Prostate gland (tissue), 2 donors: ENCODE data around the gene ALDH9A1. TPM values are rescaled to one million over a fixed set of nuclear protein-coding genes. Genes with fewer than 3 reads are reported as not detected.

Experiments
- DNase-seq: peaks from one replicate; pipeline ENCODE4 v3.0.0-alpha.2; 2019; ENCODE audit warnings: low spot score
- H3K27ac ChIP-seq, 2 donors: fragments of 200-600 bp; sonication (generic); 2 replicates each; pipeline ENCODE4 v1.5.1; 2017 to 2019
- H3K27me3 ChIP-seq: fragments of 200-600 bp; sonication (generic); replicated peaks from 2 replicates; pipeline ENCODE4 v1.5.1; 2019; ENCODE audit not compliant: insufficient read depth
- H3K36me3 ChIP-seq, 2 donors: fragments of 200-600 bp; sonication (generic); 1 replicate in 1 of 2; 2 replicates in 1 of 2; pipeline versions ENCODE4 v1.5.1 to v1.8.1; 2017 to 2019
- H3K4me1 ChIP-seq: fragments of 200-600 bp; sonication (generic); replicated peaks from 2 replicates; pipeline ENCODE4 v1.5.1; 2019
- H3K4me3 ChIP-seq, 2 donors: fragments of 200-600 bp; sonication (generic); 2 replicates each; pipeline ENCODE4 v1.5.1; 2017 to 2019
- H3K9me3 ChIP-seq: fragments of 200-600 bp; sonication (generic); 2 replicates; pipeline ENCODE4 v1.5.1; 2017
- POLR2A ChIP-seq: fragments of 450-650 bp; IDR thresholded peaks from one replicate; pipeline ENCODE4 v1.6.1; 2016; ENCODE audit warnings: antibody characterized with exemption, mild to moderate bottlenecking
- POLR2AphosphoS5 ChIP-seq: sonication (generic); formaldehyde crosslinking; IDR thresholded peaks from one replicate; pipeline ENCODE4 v1.6.1; 2017; ENCODE audit warnings: antibody characterized with exemption
- WGBS: methylation state at CpG from one replicate; pipeline ENCODE4 v1.1.5; 2018; 5-methylcytosine and 5-hydroxymethylcytosine counted together
- intact Hi-C: fragments of 100-400 bp; cut with DNase I; formaldehyde crosslinking; loops from one replicate; pipeline ENCODE4 v1.14.2; 2022
- total RNA-seq, 2 donors: library from RNA; depleted of rRNA; stranded (reverse); fragments of >200 nt; gene quantifications; one replicate each; pipeline ENCODE4 v1.1.0, GENCODE V29; 2016
- TF ChIP-seq, protein P1 (sequence below), 4 experiments: fragments of 200-600 bp in 2 of 4; fragments of 450-650 bp in 2 of 4; sonication (generic) in 2 of 4; IDR thresholded peaks; 1 replicate in 3 of 4; 2 replicates in 1 of 4; pipeline ENCODE4 v1.5.1; 2016 to 2019; ENCODE audit warnings: antibody characterized with exemption in 4 of 4, mild to moderate bottlenecking in 2 of 4, moderate library complexity in 2 of 4

Gene ALDH9A1
- total RNA-seq, 2 donors from 2014 or later, result 172 to 206 TPM

DNA sequence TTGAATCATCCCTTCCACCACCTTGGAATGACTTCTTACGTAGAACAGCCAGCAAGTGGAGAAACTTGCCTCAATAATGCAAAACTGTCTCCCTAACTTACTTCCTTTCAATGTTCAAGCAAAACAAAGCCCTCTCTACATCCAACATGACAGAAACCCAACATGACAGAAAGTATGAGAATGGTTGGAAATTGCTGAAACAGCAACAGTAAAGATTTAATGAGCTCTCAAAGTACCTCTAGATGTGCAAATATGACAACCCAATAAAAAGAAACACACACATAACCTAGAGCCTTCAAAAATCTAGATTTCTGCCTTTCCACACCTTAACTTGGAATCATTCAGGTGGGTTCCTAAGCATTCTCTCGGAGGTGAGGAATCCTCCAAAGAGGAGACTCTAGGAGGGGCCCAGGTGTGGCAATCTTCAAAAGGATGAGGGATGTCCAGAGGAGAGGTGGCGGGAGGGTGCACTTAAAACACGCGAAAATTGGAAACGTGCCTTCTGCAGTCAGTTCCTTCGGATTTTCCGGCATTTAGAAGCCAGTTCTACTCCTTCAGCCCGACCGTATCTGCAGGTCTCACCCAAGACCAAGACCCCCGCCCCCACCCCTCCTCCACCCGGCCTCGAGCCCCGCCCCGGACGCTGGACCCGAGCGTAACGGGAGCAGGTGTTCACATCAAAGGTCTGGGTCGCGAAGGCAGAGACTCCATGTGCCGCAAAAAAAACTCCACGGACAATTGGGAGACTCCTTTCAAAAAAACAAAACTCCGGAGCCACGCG lies 68.3 kb downstream of the ALDH9A1 start:
- 4% methylated on average over 26 of the region's 26 CpGs for WGBS
- no peaks in the 10 kb centered on the region for H3K36me3 ChIP-seq
- DNase-seq, result peak; percentile 5
- peak overlapping the region; percentile 63 to 77 for H3K4me3 ChIP-seq
- H3K27me3 ChIP-seq, result no peaks in the 10 kb centered on the region
- peak overlapping the region; percentile 87 to 92 for H3K27ac ChIP-seq
- H3K4me1 ChIP-seq, result peaks cover 5% of the 10 kb centered on the region
- intact Hi-C loops, result no loop called here
- no peak for TF ChIP-seq POLR2A
- TF ChIP-seq, protein P1, sequence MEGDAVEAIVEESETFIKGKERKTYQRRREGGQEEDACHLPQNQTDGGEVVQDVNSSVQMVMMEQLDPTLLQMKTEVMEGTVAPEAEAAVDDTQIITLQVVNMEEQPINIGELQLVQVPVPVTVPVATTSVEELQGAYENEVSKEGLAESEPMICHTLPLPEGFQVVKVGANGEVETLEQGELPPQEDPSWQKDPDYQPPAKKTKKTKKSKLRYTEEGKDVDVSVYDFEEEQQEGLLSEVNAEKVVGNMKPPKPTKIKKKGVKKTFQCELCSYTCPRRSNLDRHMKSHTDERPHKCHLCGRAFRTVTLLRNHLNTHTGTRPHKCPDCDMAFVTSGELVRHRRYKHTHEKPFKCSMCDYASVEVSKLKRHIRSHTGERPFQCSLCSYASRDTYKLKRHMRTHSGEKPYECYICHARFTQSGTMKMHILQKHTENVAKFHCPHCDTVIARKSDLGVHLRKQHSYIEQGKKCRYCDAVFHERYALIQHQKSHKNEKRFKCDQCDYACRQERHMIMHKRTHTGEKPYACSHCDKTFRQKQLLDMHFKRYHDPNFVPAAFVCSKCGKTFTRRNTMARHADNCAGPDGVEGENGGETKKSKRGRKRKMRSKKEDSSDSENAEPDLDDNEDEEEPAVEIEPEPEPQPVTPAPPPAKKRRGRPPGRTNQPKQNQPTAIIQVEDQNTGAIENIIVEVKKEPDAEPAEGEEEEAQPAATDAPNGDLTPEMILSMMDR (IDR thresholded peaks at IDR 0.05), result no peak
- no peak for TF ChIP-seq POLR2AphosphoS5
- H3K9me3 ChIP-seq, result no peaks in the 10 kb centered on the region

DNA sequence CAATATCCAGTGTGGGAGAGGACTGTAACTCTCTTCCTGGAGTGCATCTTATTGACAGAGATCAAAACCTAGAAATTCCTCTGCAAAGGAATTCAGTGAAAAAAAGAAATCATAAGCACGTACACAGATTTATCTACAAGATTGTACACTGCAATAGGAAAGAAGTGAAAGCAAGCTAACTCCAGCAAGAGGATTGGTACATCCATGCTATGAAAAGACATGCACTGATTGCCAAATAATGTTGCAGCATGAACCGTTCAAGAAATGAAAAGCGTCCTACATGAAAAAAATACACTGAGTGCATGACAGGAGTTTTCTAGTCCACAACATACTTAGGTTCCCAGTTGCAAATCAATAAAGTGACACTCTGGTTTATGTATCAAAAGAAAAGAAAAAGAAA lies 69.2 kb downstream of the ALDH9A1 start:
- DNase-seq, result no peak
- Histone ChIP-seq H3K36me3 (no peaks in the 10 kb centered on the region), H3K4me1 (peaks cover 5% of the 10 kb centered on the region), H3K9me3 (no peaks in the 10 kb centered on the region), H3K27me3 (no peaks in the 10 kb centered on the region), H3K4me3 (no peak overlapping the region), H3K27ac (no peak overlapping the region)
- no peak for TF ChIP-seq POLR2AphosphoS5
- TF ChIP-seq POLR2A, result no peak
- TF ChIP-seq, protein P1 (IDR thresholded peaks at IDR 0.05), result no peak
- intact Hi-C loops, result no loop called here
- 54% methylated on average over 3 of the region's 3 CpGs for WGBS

DNA sequence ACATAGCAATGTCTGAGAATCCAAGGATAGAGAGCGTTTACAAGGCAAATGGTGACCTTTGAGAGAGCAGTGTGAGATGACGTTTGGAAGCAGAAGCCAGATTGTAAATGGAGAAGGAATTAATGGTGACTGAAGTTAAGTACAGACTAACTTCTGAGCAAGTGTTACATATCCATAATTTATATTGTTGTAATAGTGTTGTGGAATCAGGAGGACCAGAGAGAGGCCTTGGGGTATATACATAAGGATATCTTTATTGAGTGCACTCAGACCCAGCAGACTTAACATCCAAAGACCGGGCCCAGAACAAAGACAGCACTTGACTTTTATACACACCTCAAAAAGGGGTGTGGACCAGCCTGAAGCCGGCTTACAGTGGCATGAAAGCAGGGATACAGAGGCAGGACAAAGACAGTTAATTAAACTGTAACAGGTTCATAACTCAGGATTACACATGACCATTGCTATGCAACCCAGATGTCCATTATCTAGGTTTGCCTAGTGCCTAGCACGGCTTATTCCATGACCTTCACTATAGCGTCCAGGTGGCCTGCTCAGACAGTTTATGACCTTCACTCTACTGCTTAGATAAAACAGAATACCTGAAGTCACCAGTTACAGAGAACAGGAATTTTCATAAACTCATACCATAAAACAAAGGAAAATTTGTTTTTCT lies 70.1 kb downstream of the ALDH9A1 start:
- intact Hi-C loops, result no loop called here
- no peak overlapping the region for H3K4me3 ChIP-seq
- WGBS, result 82% methylated on average over 6 of the region's 6 CpGs
- H3K9me3 ChIP-seq, result no peaks in the 10 kb centered on the region
- H3K4me1 ChIP-seq, result peaks cover 5% of the 10 kb centered on the region
- no peaks in the 10 kb centered on the region for H3K36me3 ChIP-seq
- DNase-seq, result no peak
- TF ChIP-seq POLR2AphosphoS5, result no peak
- TF ChIP-seq, protein P1 (IDR thresholded peaks at IDR 0.05), result no peak
- no peak for TF ChIP-seq POLR2A
- H3K27ac ChIP-seq, result no peak overlapping the region
- H3K27me3 ChIP-seq, result no peaks in the 10 kb centered on the region

DNA sequence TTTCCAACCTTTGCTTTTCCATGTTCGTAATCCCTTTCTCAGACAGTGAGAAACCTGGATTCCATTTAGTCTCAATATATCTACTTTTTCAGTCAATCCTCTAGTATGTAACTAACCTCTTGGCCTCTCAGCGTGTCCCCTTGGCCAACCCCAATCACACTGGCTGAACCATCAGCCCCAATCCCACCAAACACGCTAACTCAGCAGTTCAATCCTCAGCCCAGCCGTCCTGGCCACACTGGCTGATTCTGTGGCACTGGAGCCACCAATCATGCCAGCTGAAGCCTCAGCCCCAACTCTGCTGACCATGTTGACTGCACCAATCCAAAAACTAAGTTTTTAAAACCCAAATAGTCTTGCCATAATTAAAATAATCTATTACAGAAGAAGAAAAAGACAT lies 73.9 kb downstream of the ALDH9A1 start:
- intact Hi-C loops, result no loop called here

More for the DNA sequence above, 73.9 kb downstream of the ALDH9A1 start:
- H3K4me3 ChIP-seq, result no peak overlapping the region
- DNase-seq, result no peak
- no peaks in the 10 kb centered on the region for H3K36me3 ChIP-seq
- no peaks in the 10 kb centered on the region for H3K27me3 ChIP-seq
- no peak overlapping the region for H3K27ac ChIP-seq
- H3K4me1 ChIP-seq, result no peaks in the 10 kb centered on the region
- WGBS, result 88% methylated on average over 4 of the region's 4 CpGs
- no peak for TF ChIP-seq POLR2AphosphoS5
- TF ChIP-seq, protein P1 (IDR thresholded peaks at IDR 0.05), result no peak
- TF ChIP-seq POLR2A, result no peak
- no peaks in the 10 kb centered on the region for H3K9me3 ChIP-seq
